Peyer's patch (tissue), 4 donors: ENCODE results near the gene CHAC1.

Source experiments
- CTCF ChIP-seq, 6 experiments: fragments of 450-650 bp in 4 of 6; fragments of 200-600 bp in 2 of 6; sonication (generic) in 1 of 6; IDR thresholded peaks; one replicate each; pipeline ENCODE4 v1.5.1; 2017 to 2019; ENCODE audit warnings: antibody characterized with exemption in 6 of 6, mild to moderate bottlenecking in 3 of 6, moderate library complexity in 1 of 6
- POLR2A ChIP-seq, 2 donors: fragments of 450-650 bp; IDR thresholded peaks; one replicate each; pipeline ENCODE4 v1.5.1; 2017; ENCODE audit warnings: antibody characterized with exemption in 2 of 2, mild to moderate bottlenecking in 2 of 2, moderate library complexity in 2 of 2

- TF ChIP-seq POLR2A (IDR thresholded peaks at IDR 0.05) (no peak), CTCF (IDR thresholded peaks at IDR 0.05) (no peak)
Measured at GRCh38 chr15:40974879-40975278, 21.6 kb downstream of the CHAC1 start.
